Left lung (tissue), 10 donors: ENCODE measurements around the gene ZNF334. TPM values are rescaled to one million over a fixed set of nuclear protein-coding genes. Genes with fewer than 3 reads are reported as not detected.

ENCODE experiments used
- ATAC-seq: fragments of 200-7000 bp; cut with Tn5 transposase; one replicate; pipeline ENCODE4 v1.9.1; 2020; ENCODE audit warnings: moderate library complexity
- DNase-seq, 4 donors: peaks; one replicate each; pipeline ENCODE4 v3.0.0-alpha.2; 2013 to 2020
- H3K27ac ChIP-seq, 2 donors: fragments of 200-600 bp; sonication (generic) in 1 of 2; one replicate each; pipeline versions ENCODE4 v1.5.0 to v1.8.0; 2020 to 2021
- H3K27me3 ChIP-seq, 2 donors: fragments of 200-600 bp; sonication (generic) in 1 of 2; one replicate each; pipeline versions ENCODE4 v1.5.0 to v1.8.0; 2020 to 2021
- H3K36me3 ChIP-seq, 2 donors: fragments of 200-600 bp; sonication (generic) in 1 of 2; one replicate each; pipeline versions ENCODE4 v1.5.0 to v1.8.0; 2020 to 2021
- H3K4me1 ChIP-seq, 2 donors: fragments of 200-600 bp; one replicate each; pipeline ENCODE4 v1.8.0; 2021
- H3K4me3 ChIP-seq, 2 donors: fragments of 200-600 bp; sonication (generic) in 1 of 2; one replicate each; pipeline versions ENCODE4 v1.5.0 to v1.8.0; 2020 to 2021; ENCODE audit warnings: mild to moderate bottlenecking in 1 of 2
- H3K9me3 ChIP-seq, 2 donors: fragments of 200-600 bp; sonication (generic) in 1 of 2; one replicate each; pipeline versions ENCODE4 v1.5.0 to v1.8.0; 2020 to 2021
- intact Hi-C, 2 donors: fragments of 100-400 bp; cut with DNase I; formaldehyde crosslinking; loops; one replicate each; pipeline versions ENCODE4 v1.11.2 to v1.14.2; 2022
- polyA plus RNA-seq, 6 donors: library from polyadenylated mRNA; unstranded; fragments of 120-200 nt; gene quantifications; one replicate each; pipeline ENCODE4 v1.2.1, GENCODE V29; 2013; ENCODE audit not compliant: insufficient read length in 6 of 6
- total RNA-seq, 2 donors: library from RNA; stranded (reverse); fragmentation: NEBNext Ultra II Directional; extraction: Animal tissue kit (Norgen Biotek cat#: 25700); gene quantifications; one replicate each; pipeline ENCODE4 v1.2.1, GENCODE V29; 2021
- TF ChIP-seq, protein P1 (sequence below), 2 donors: fragments of 200-600 bp; sonication (generic) in 1 of 2; IDR thresholded peaks; one replicate each; pipeline versions ENCODE4 v1.5.0 to v1.8.0; 2021; ENCODE audit warnings: antibody characterized with exemption in 2 of 2
- donor health status: DM: no; HTN: yes; CAD: no.
- donor health status: DM: no; HTN: no; CAD: no.

ZNF334 gene
- total and polyA plus RNA-seq, 8 donors, result 4.3 to 48.0 (median 38.4) TPM

DNA sequence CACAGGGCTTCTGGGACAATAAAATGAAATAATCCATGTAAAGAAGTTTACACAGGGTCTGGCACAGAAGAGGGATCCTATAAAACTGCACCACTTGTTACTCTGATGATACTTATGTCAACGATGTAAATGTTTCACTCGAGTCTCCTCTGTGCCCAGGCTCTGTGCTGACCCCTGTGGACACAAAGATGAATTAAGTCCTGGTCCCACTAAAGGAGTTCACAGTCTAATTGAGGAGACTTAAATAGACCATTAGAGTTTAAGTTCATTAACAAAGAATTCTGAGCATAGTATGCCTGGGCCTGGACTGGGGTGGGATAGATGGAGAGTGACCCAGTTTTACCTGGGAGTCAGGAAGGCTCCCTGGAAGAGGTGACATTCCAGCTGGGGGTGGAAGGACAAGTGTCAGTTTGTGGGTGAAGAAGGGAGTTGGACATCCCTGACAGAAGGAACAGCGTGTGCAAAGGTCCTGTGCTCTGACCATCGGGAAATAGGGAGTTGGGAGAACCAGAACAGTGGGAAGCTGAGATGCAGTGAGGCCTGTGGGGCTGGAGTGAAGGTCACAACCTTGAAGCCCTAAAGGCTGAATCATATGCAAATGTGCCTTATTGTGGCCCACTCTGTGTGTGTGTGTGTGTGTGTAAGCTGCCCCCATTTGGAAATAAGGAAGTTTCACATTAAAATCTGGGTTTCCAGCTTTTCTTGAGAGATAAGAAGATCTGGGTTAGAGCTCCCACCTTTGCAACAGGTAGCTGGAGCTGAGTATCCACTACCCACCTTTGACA, 36.0 kb upstream of the ZNF334 start:
- Histone ChIP-seq H3K9me3 (no peaks in the 10 kb centered on the region), H3K36me3 (no peaks in the 10 kb centered on the region), H3K27me3 (peaks cover 0 to 36% of the 10 kb centered on the region in 2 donors), H3K4me3 (no peak overlapping the region), H3K4me1 (peaks cover 0 to 21% of the 10 kb centered on the region in 2 donors), H3K27ac (no peak overlapping the region)
- DNase-seq (no peak), ATAC-seq (no peak)
- TF ChIP-seq, protein P1, sequence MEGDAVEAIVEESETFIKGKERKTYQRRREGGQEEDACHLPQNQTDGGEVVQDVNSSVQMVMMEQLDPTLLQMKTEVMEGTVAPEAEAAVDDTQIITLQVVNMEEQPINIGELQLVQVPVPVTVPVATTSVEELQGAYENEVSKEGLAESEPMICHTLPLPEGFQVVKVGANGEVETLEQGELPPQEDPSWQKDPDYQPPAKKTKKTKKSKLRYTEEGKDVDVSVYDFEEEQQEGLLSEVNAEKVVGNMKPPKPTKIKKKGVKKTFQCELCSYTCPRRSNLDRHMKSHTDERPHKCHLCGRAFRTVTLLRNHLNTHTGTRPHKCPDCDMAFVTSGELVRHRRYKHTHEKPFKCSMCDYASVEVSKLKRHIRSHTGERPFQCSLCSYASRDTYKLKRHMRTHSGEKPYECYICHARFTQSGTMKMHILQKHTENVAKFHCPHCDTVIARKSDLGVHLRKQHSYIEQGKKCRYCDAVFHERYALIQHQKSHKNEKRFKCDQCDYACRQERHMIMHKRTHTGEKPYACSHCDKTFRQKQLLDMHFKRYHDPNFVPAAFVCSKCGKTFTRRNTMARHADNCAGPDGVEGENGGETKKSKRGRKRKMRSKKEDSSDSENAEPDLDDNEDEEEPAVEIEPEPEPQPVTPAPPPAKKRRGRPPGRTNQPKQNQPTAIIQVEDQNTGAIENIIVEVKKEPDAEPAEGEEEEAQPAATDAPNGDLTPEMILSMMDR (IDR thresholded peaks at IDR 0.05), result no peak
- intact Hi-C loops, result no loop called here

DNA sequence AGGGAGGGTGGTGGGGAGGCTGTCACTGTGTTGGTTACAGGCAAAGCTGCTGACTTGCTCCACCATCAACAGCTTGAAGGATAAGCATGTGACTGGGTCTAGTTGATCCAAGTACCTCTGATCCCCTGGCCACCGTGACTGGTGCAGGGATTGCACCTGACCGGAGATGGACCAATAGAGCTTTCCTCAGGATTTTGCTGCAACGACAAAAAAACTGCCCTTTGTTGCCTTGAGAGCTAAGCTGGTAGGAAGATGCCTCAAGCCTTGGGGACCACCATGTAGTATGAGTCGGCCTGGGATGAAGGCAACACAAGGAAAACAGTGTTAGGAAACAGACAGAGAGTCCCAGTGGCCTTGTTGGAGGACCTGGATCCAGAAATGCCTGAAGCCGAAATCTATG, 35.3 kb upstream of the ZNF334 start:
- ATAC-seq, result no peak
- no peak overlapping the region for H3K27ac ChIP-seq
- H3K27me3 ChIP-seq, result peaks cover 0 to 36% of the 10 kb centered on the region in 2 donors
- no peak for DNase-seq
- H3K9me3 ChIP-seq, result no peaks in the 10 kb centered on the region
- H3K4me3 ChIP-seq, result no peak overlapping the region
- TF ChIP-seq, protein P1 (IDR thresholded peaks at IDR 0.05), result no peak
- H3K4me1 ChIP-seq, result peaks cover 0 to 21% of the 10 kb centered on the region in 2 donors
- intact Hi-C loops, result no loop called here
- no peaks in the 10 kb centered on the region for H3K36me3 ChIP-seq

DNA sequence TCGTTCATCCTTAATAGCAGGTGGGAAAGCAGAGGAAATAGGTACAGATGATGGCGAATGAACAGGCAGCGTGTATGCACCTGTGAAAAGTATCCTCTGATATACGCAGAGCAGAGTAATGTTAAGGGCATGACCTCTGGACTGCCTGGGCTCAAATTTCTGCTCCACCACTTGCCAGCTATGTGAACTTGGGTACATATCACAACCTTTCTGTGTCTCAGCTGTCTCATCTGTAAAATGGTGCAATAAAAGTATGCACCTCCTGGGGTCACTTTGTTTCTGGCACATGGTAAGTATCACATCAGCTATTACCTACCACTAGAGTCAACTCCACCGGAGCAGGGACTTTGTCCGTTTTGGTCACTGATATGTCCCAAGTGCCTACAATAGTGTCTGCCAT, 34.6 kb upstream of the ZNF334 start:
- Histone ChIP-seq H3K27me3 (peaks cover 0 to 42% of the 10 kb centered on the region in 2 donors), H3K9me3 (no peaks in the 10 kb centered on the region), H3K4me3 (no peak overlapping the region), H3K36me3 (no peaks in the 10 kb centered on the region), H3K27ac (no peak overlapping the region), H3K4me1 (peaks cover 0 to 21% of the 10 kb centered on the region in 2 donors)
- no peak for ATAC-seq
- no peak for DNase-seq
- TF ChIP-seq, protein P1 (IDR thresholded peaks at IDR 0.05), result no peak
- intact Hi-C loops, result no loop called here

DNA sequence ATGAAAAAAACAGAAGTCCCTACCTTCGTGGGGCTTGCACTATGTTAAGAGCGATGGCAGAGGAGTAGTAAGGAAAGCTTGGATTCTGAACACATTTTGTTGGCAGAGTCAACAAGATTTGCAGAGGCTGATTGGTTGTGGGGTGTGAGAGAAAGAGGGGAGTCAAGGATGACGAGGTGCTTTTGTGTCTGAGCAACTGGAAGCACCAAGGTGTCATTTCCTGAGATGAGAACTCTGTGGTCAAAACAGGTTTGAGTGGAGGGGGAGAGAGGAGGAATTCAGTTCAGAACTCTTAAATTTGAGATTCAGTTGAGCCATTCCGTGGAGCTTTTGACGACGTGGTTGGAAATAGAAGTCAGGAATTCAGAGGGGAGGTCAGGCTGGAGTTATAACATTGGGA, 33.6 kb upstream of the ZNF334 start:
- ATAC-seq, result no peak
- intact Hi-C loops, result no loop called here
- no peak for DNase-seq
- H3K9me3 ChIP-seq, result no peaks in the 10 kb centered on the region
- no peak overlapping the region for H3K27ac ChIP-seq
- TF ChIP-seq, protein P1 (IDR thresholded peaks at IDR 0.05), result no peak
- H3K36me3 ChIP-seq, result no peaks in the 10 kb centered on the region
- peaks cover 3 to 52% of the 10 kb centered on the region in 2 donors for H3K27me3 ChIP-seq
- peaks cover 0 to 10% of the 10 kb centered on the region in 2 donors for H3K4me1 ChIP-seq
- no peak overlapping the region for H3K4me3 ChIP-seq

DNA sequence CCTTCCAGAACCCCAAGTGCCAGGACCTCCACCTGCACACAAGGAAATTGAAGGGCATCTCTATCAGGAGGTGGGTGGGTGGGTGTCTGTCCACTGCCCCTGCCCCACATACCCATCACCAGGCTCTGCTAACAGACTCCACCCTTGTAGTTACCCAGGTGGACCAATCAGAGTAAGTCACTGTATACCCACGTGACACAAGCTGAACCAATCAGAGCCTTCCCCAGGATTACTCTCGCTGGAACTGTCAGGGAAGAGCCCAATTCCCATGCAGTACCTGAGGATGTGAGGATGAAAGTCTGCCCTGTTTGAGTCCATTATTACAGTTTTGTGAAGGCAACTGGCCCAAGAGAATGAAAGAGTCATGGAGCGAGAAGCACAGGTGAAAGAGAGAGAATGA, 32.9 kb upstream of the ZNF334 start:
- TF ChIP-seq, protein P1 (IDR thresholded peaks at IDR 0.05), result no peak
- Histone ChIP-seq H3K36me3 (no peaks in the 10 kb centered on the region), H3K9me3 (no peaks in the 10 kb centered on the region), H3K27ac (no peak overlapping the region), H3K27me3 (peaks cover 9 to 59% of the 10 kb centered on the region in 2 donors), H3K4me1 (peaks cover 0 to 7% of the 10 kb centered on the region in 2 donors), H3K4me3 (no peak overlapping the region)
- no peak for DNase-seq
- ATAC-seq, result no peak
- intact Hi-C loops, result no loop called here
